ENCODE measurements around the gene KRT17. TPM values are rescaled to one million over a fixed set of nuclear protein-coding genes. Genes with fewer than 3 reads are reported as not detected.

KRT17 gene
- total RNA-seq, 2 experiments from 2014 or later, result not detected

GRCh38 chr17:41594363-41594915 is 29.9 kb downstream of the KRT17 start:
- ChIA-PET POLR2A (no interaction called here), CTCF (no interaction called here)
- Mint-ChIP-seq H3K4me1 (ENCODE audit: low read depth) (no peaks in the 10 kb centered on the region), H3K27ac (no peak overlapping the region), H3K4me3 (no peak overlapping the region), H3K36me3 (ENCODE audit: low read depth) (no peaks in the 10 kb centered on the region), H3K9me3 (no peaks in the 10 kb centered on the region), H3K27me3 (peaks cover 20% of the 10 kb centered on the region)
- DNase-seq (no peak), ATAC-seq (ENCODE audit: poor library complexity) (no peak)
- no peak overlapping the region for H3K4me3 ChIP-seq (ENCODE audit: low read length)
- no peaks in the 10 kb centered on the region for H3K27me3 ChIP-seq (ENCODE audit: control insufficient read depth in 1 of 2, insufficient read depth in 2 of 2, low read length in 2 of 2)
- H3K36me3 ChIP-seq (ENCODE audit: insufficient read depth, low read length), result no peaks in the 10 kb centered on the region
- no peaks in the 10 kb centered on the region for H3K9me3 ChIP-seq (ENCODE audit: control insufficient read depth in 1 of 2, insufficient read depth in 1 of 2, low read length in 2 of 2)
- intact Hi-C loops (cut with DNase I, micrococcal nuclease), result no loop called here
- H3K27ac ChIP-seq (ENCODE audit: low read depth in 1 of 2, low read length in 2 of 2), result no peak overlapping the region
- no peak for TF ChIP-seq CTCF (IDR thresholded peaks at IDR 0.05)
- no peaks in the 10 kb centered on the region for H3K4me1 ChIP-seq (ENCODE audit: insufficient read depth, low read length)

GRCh38 chr17:41593306-41593981 is 30.9 kb downstream of the KRT17 start:
- TF ChIP-seq CTCF (IDR thresholded peaks at IDR 0.05), result no peak
- intact Hi-C loops (cut with DNase I, micrococcal nuclease), result no loop called here
- ATAC-seq (ENCODE audit: poor library complexity) (no peak), DNase-seq (no peak)
- Mint-ChIP-seq H3K4me3 (no peak overlapping the region), H3K36me3 (ENCODE audit: low read depth) (no peaks in the 10 kb centered on the region), H3K9me3 (no peaks in the 10 kb centered on the region), H3K27ac (no peak overlapping the region), H3K4me1 (ENCODE audit: low read depth) (no peaks in the 10 kb centered on the region), H3K27me3 (peaks cover 26% of the 10 kb centered on the region)
- Histone ChIP-seq H3K36me3 (ENCODE audit: insufficient read depth, low read length) (no peaks in the 10 kb centered on the region), H3K4me3 (ENCODE audit: low read length) (no peak overlapping the region), H3K27me3 (ENCODE audit: control insufficient read depth in 1 of 2, insufficient read depth in 2 of 2, low read length in 2 of 2) (no peaks in the 10 kb centered on the region), H3K9me3 (ENCODE audit: control insufficient read depth in 1 of 2, insufficient read depth in 1 of 2, low read length in 2 of 2) (no peaks in the 10 kb centered on the region), H3K4me1 (ENCODE audit: insufficient read depth, low read length) (no peaks in the 10 kb centered on the region), H3K27ac (ENCODE audit: low read depth in 1 of 2, low read length in 2 of 2) (no peak overlapping the region)
- CTCF ChIA-PET, result no interaction called here
- POLR2A ChIA-PET, result no interaction called here

GRCh38 chr17:41592601-41593305 is 31.6 kb downstream of the KRT17 start:
- intact Hi-C loops (cut with DNase I, micrococcal nuclease), result no loop called here
- Mint-ChIP-seq H3K9me3 (no peaks in the 10 kb centered on the region), H3K4me3 (no peak overlapping the region), H3K4me1 (ENCODE audit: low read depth) (no peaks in the 10 kb centered on the region), H3K27ac (no peak overlapping the region), H3K27me3 (peaks cover 26% of the 10 kb centered on the region), H3K36me3 (ENCODE audit: low read depth) (no peaks in the 10 kb centered on the region)
- Histone ChIP-seq H3K36me3 (ENCODE audit: insufficient read depth, low read length) (no peaks in the 10 kb centered on the region), H3K4me1 (ENCODE audit: insufficient read depth, low read length) (no peaks in the 10 kb centered on the region), H3K27me3 (ENCODE audit: control insufficient read depth in 1 of 2, insufficient read depth in 2 of 2, low read length in 2 of 2) (no peaks in the 10 kb centered on the region), H3K27ac (ENCODE audit: low read depth in 1 of 2, low read length in 2 of 2) (no peak overlapping the region), H3K9me3 (ENCODE audit: control insufficient read depth in 1 of 2, insufficient read depth in 1 of 2, low read length in 2 of 2) (no peaks in the 10 kb centered on the region), H3K4me3 (ENCODE audit: low read length) (no peak overlapping the region)
- no peak for TF ChIP-seq CTCF (IDR thresholded peaks at IDR 0.05)
- POLR2A ChIA-PET, result no interaction called here
- CTCF ChIA-PET, result no interaction called here
- DNase-seq, result no peak
- no peak for ATAC-seq (ENCODE audit: poor library complexity)

Measured in CD4-positive, alpha-beta T cell (primary cell).